ENCODE measurements around the gene BCOR. TPM values are rescaled to one million over a fixed set of nuclear protein-coding genes. Genes with fewer than 3 reads are reported as not detected.

Gene BCOR
- total RNA-seq, 4 donors from 2014 or later, result 19.8 to 32.2 (median 26.0) TPM

GRCh38 chrX:40040686-40041461, 56.9 kb downstream of the BCOR start:
- Histone ChIP-seq H3K9me3 (no peaks in the 10 kb centered on the region), H3K27me3 (no peaks in the 10 kb centered on the region), H3K36me3 (no peaks in the 10 kb centered on the region), H3K4me3 (no peak overlapping the region), H3K27ac (no peak overlapping the region), H3K4me1 (no peaks in the 10 kb centered on the region)
- no peak for DNase-seq
- TF ChIP-seq POLR2A (IDR thresholded peaks at IDR 0.05) (no peak), CTCF (IDR thresholded peaks at IDR 0.05) (no peak)

DNA sequence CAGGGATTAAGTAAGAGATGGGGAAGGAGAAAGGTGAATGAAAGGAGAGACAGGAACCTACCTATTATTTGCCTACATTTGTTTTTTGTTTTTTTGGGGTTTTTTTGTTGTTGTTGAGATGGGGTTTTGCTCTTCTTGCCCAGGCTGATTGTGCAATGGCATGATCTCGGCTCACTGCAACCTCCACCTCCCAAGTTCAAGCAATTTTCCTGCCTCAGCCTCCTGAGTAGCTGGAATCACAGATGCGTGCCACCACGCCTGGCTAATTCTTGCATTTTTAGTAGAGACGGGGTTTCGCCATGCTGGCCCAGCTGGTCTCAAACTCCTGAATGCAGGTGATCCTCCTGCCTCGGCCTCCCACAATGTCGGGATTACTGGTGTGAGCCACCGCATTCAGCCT, 57.9 kb downstream of the BCOR start:
- no peaks in the 10 kb centered on the region for H3K9me3 ChIP-seq
- H3K27ac ChIP-seq, result no peak overlapping the region
- no peaks in the 10 kb centered on the region for H3K4me1 ChIP-seq
- TF ChIP-seq CTCF (IDR thresholded peaks at IDR 0.05), result no peak
- no peak for TF ChIP-seq POLR2A (IDR thresholded peaks at IDR 0.05)
- H3K27me3 ChIP-seq, result no peaks in the 10 kb centered on the region
- H3K4me3 ChIP-seq, result no peak overlapping the region
- no peaks in the 10 kb centered on the region for H3K36me3 ChIP-seq
- DNase-seq, result no peak

- H3K4me1 ChIP-seq, result no peaks in the 10 kb centered on the region
- no peaks in the 10 kb centered on the region for H3K27me3 ChIP-seq
- H3K4me3 ChIP-seq, result no peak overlapping the region
- H3K36me3 ChIP-seq, result no peaks in the 10 kb centered on the region
- DNase-seq, result no peak
- TF ChIP-seq CTCF (IDR thresholded peaks at IDR 0.05) (no peak), POLR2A (IDR thresholded peaks at IDR 0.05) (no peak)
- H3K27ac ChIP-seq, result no peak overlapping the region
- no peaks in the 10 kb centered on the region for H3K9me3 ChIP-seq
Observed at GRCh38 chrX:40037367-40037766, 60.4 kb downstream of the BCOR start.

- TF ChIP-seq POLR2A (IDR thresholded peaks at IDR 0.05) (no peak), CTCF (IDR thresholded peaks at IDR 0.05) (no peak)
- no peak overlapping the region for H3K4me3 ChIP-seq
- H3K27me3 ChIP-seq, result no peaks in the 10 kb centered on the region
- no peaks in the 10 kb centered on the region for H3K9me3 ChIP-seq
- H3K36me3 ChIP-seq, result no peaks in the 10 kb centered on the region
- no peak for DNase-seq
- H3K4me1 ChIP-seq, result no peaks in the 10 kb centered on the region
- no peak overlapping the region for H3K27ac ChIP-seq
Observed at GRCh38 chrX:40035726-40036125, 62.0 kb downstream of the BCOR start.

DNA sequence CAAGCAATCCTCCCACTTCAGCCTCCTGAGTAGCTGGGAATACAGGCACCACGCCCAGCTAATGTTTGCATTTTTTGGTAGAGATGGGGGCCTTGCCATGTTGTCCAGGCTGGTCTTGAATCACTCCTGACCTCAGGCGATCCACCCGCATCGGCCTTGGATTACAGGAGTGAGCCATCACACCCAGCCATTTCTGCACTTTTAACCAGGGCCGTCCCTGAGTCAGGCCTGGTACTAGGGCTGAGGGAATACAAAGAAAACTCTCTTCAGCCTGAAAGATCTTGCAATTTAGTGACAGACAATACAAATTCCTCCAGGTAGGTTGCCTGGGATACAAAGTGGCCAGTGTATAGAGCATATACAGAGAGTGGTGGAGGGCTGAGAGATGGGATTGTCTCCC, 65.8 kb downstream of the BCOR start:
- no peak overlapping the region for H3K4me3 ChIP-seq
- no peaks in the 10 kb centered on the region for H3K36me3 ChIP-seq
- no peaks in the 10 kb centered on the region for H3K27me3 ChIP-seq
- H3K9me3 ChIP-seq, result no peaks in the 10 kb centered on the region
- H3K4me1 ChIP-seq, result no peaks in the 10 kb centered on the region
- DNase-seq, result no peak
- TF ChIP-seq POLR2A (IDR thresholded peaks at IDR 0.05) (no peak), CTCF (IDR thresholded peaks at IDR 0.05) (no peak)
- no peak overlapping the region for H3K27ac ChIP-seq
